Measurements from ENCODE around the gene SLC38A8. TPM values are rescaled to one million over a fixed set of nuclear protein-coding genes. Genes with fewer than 3 reads are reported as not detected.

SLC38A8 gene
- total and polyA plus RNA-seq, 4 donors: 0.28 to 1.4 (median 1.1) TPM

DNA sequence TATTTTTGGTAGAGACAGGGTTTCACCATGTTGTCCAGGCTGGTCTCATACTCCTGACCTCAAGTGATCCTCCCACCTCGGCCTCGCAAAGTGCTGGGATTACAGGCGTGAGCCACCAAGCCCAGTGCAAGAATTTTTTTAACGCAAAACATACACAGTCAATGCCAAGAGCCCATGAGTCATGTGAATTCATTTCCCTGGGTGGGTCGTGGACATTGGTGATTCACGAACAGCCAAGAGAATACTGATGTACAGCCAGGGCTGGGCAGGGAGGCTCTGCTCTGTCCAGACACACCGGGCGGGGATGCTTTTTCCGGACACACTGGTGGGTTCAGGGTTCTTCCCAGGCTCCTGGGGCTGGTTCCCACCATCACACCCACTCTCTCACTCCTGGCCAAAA is 17.7 kb downstream of the SLC38A8 start:
- Histone ChIP-seq H3K4me1 (ENCODE audit: control insufficient read depth, insufficient read depth, low read length) (peaks cover 11% of the 10 kb centered on the region), H3K4me3 (ENCODE audit: low read depth, low read length) (no peak overlapping the region), H3K36me3 (ENCODE audit: control insufficient read depth, insufficient read depth, low read length) (no peaks in the 10 kb centered on the region), H3K9me3 (ENCODE audit: control insufficient read depth, insufficient read depth, low read length) (peaks cover 4% of the 10 kb centered on the region), H3K27ac (ENCODE audit: low read depth, low read length) (no peak overlapping the region), H3K27me3 (ENCODE audit: control insufficient read depth, insufficient read depth, low read length) (no peaks in the 10 kb centered on the region)
- 75% methylated on average over 9 of the region's 9 CpGs for WGBS (ENCODE audit: insufficient coverage)
- DNase-seq (ENCODE audit: low read depth in 4 of 6, low spot score in 6 of 6): no peak

GRCh38 chr16:84022644-84023043 is 20.0 kb downstream of the SLC38A8 start:
- H3K4me1 ChIP-seq (ENCODE audit: control insufficient read depth, insufficient read depth, low read length): peaks cover 5% of the 10 kb centered on the region
- H3K27ac ChIP-seq (ENCODE audit: low read depth, low read length): no peak overlapping the region
- no peaks in the 10 kb centered on the region for H3K36me3 ChIP-seq (ENCODE audit: control insufficient read depth, insufficient read depth, low read length)
- no peak overlapping the region for H3K4me3 ChIP-seq (ENCODE audit: low read depth, low read length)
- H3K9me3 ChIP-seq (ENCODE audit: control insufficient read depth, insufficient read depth, low read length): peaks cover 7% of the 10 kb centered on the region
- no peaks in the 10 kb centered on the region for H3K27me3 ChIP-seq (ENCODE audit: control insufficient read depth, insufficient read depth, low read length)
- peak in 1 of 6 donors; percentile 63 for DNase-seq (ENCODE audit: low read depth in 4 of 6, low spot score in 6 of 6)
- WGBS (ENCODE audit: insufficient coverage): 28% methylated on average over 7 of the region's 11 CpGs

DNA sequence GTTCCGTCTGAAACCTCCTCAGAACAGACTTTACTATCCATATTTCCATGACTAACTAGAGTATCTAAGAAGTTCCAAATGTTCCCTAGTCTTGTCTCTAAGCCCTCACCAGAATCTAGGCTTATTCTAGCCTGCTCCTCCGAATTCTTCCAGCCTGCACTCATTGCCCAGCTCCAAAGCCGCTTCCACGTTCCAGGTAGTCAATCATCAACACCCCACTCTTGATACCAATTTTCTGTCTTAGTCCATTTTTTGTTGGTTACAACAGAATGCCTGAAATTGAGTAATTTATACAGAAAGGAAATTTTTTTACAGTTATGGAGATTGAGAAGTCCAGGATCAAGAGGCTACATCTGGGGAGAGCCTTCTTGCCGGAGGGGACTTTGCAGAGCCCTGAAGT is 21.1 kb downstream of the SLC38A8 start:
- no peak for DNase-seq (ENCODE audit: low read depth in 4 of 6, low spot score in 6 of 6)
- Histone ChIP-seq H3K27me3 (ENCODE audit: control insufficient read depth, insufficient read depth, low read length) (no peaks in the 10 kb centered on the region), H3K4me1 (ENCODE audit: control insufficient read depth, insufficient read depth, low read length) (no peaks in the 10 kb centered on the region), H3K4me3 (ENCODE audit: low read depth, low read length) (no peak overlapping the region), H3K36me3 (ENCODE audit: control insufficient read depth, insufficient read depth, low read length) (peaks cover 2% of the 10 kb centered on the region), H3K9me3 (ENCODE audit: control insufficient read depth, insufficient read depth, low read length) (peaks cover 7% of the 10 kb centered on the region), H3K27ac (ENCODE audit: low read depth, low read length) (no peak overlapping the region)
- WGBS (ENCODE audit: insufficient coverage): 94% methylated on average over 3 of the region's 5 CpGs

GRCh38 chr16:84020353-84020752 is 22.2 kb downstream of the SLC38A8 start:
- 95% methylated on average over 9 of the region's 9 CpGs for WGBS (ENCODE audit: insufficient coverage)
- no peak overlapping the region for H3K27ac ChIP-seq (ENCODE audit: low read depth, low read length)

DNA sequence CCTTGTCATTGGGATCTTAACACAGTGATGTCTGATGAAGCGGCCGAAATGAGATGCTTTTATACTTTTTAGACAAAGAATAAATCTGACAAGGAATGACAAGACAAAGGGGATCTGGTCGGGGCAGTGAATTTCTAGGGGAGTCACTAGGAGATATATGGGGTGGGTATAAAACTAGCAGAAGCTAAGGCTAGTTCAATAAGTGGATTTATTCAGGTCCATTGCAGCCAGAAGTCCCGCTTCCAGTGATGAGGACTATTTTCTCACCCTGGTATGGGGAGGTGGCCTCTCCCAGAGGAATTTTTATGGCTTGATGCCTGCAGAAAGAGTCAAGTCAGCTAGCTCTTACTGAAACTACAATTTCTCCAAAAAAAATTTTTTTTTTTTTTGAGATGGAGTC is 23.9 kb downstream of the SLC38A8 start:
- no peak for DNase-seq (ENCODE audit: low read depth in 4 of 6, low spot score in 6 of 6)
- 57% methylated on average over 1 of the region's 4 CpGs for WGBS (ENCODE audit: insufficient coverage)
- H3K4me1 ChIP-seq (ENCODE audit: control insufficient read depth, insufficient read depth, low read length): no peaks in the 10 kb centered on the region
- peaks cover 7% of the 10 kb centered on the region for H3K9me3 ChIP-seq (ENCODE audit: control insufficient read depth, insufficient read depth, low read length)
- no peak overlapping the region for H3K4me3 ChIP-seq (ENCODE audit: low read depth, low read length)
- H3K27me3 ChIP-seq (ENCODE audit: control insufficient read depth, insufficient read depth, low read length): no peaks in the 10 kb centered on the region
- H3K36me3 ChIP-seq (ENCODE audit: control insufficient read depth, insufficient read depth, low read length): peaks cover 3% of the 10 kb centered on the region
- H3K27ac ChIP-seq (ENCODE audit: low read depth, low read length): no peak overlapping the region

More at GRCh38 chr16:84020353-84020752, 22.2 kb downstream of the SLC38A8 start:
- H3K4me3 ChIP-seq (ENCODE audit: low read depth, low read length): no peak overlapping the region
- peaks cover 3% of the 10 kb centered on the region for H3K36me3 ChIP-seq (ENCODE audit: control insufficient read depth, insufficient read depth, low read length)
- H3K27me3 ChIP-seq (ENCODE audit: control insufficient read depth, insufficient read depth, low read length): no peaks in the 10 kb centered on the region
- no peaks in the 10 kb centered on the region for H3K4me1 ChIP-seq (ENCODE audit: control insufficient read depth, insufficient read depth, low read length)
- H3K9me3 ChIP-seq (ENCODE audit: control insufficient read depth, insufficient read depth, low read length): peaks cover 7% of the 10 kb centered on the region
- peak in 1 of 6 donors; percentile 47 for DNase-seq (ENCODE audit: low read depth in 4 of 6, low spot score in 6 of 6)

GRCh38 chr16:84016477-84016876 is 26.1 kb downstream of the SLC38A8 start:
- Histone ChIP-seq H3K9me3 (ENCODE audit: control insufficient read depth, insufficient read depth, low read length) (peaks cover 6% of the 10 kb centered on the region), H3K4me3 (ENCODE audit: low read depth, low read length) (no peak overlapping the region), H3K27ac (ENCODE audit: low read depth, low read length) (no peak overlapping the region), H3K36me3 (ENCODE audit: control insufficient read depth, insufficient read depth, low read length) (peaks cover 3% of the 10 kb centered on the region), H3K4me1 (ENCODE audit: control insufficient read depth, insufficient read depth, low read length) (peaks cover under 1% of the 10 kb centered on the region), H3K27me3 (ENCODE audit: control insufficient read depth, insufficient read depth, low read length) (no peaks in the 10 kb centered on the region)
- DNase-seq (ENCODE audit: low read depth in 4 of 6, low spot score in 6 of 6): no peak
- 93% methylated on average over 12 of the region's 12 CpGs for WGBS (ENCODE audit: insufficient coverage)

GRCh38 chr16:84015399-84015798 is 27.2 kb downstream of the SLC38A8 start:
- peaks cover 9% of the 10 kb centered on the region for H3K4me1 ChIP-seq (ENCODE audit: control insufficient read depth, insufficient read depth, low read length)
- peaks cover 4% of the 10 kb centered on the region for H3K9me3 ChIP-seq (ENCODE audit: control insufficient read depth, insufficient read depth, low read length)
- no peak for DNase-seq (ENCODE audit: low read depth in 4 of 6, low spot score in 6 of 6)
- no peak overlapping the region for H3K27ac ChIP-seq (ENCODE audit: low read depth, low read length)
- H3K27me3 ChIP-seq (ENCODE audit: control insufficient read depth, insufficient read depth, low read length): no peaks in the 10 kb centered on the region
- peaks cover 3% of the 10 kb centered on the region for H3K36me3 ChIP-seq (ENCODE audit: control insufficient read depth, insufficient read depth, low read length)
- WGBS (ENCODE audit: insufficient coverage): 81% methylated on average over 5 of the region's 12 CpGs
- no peak overlapping the region for H3K4me3 ChIP-seq (ENCODE audit: low read depth, low read length)

DNA sequence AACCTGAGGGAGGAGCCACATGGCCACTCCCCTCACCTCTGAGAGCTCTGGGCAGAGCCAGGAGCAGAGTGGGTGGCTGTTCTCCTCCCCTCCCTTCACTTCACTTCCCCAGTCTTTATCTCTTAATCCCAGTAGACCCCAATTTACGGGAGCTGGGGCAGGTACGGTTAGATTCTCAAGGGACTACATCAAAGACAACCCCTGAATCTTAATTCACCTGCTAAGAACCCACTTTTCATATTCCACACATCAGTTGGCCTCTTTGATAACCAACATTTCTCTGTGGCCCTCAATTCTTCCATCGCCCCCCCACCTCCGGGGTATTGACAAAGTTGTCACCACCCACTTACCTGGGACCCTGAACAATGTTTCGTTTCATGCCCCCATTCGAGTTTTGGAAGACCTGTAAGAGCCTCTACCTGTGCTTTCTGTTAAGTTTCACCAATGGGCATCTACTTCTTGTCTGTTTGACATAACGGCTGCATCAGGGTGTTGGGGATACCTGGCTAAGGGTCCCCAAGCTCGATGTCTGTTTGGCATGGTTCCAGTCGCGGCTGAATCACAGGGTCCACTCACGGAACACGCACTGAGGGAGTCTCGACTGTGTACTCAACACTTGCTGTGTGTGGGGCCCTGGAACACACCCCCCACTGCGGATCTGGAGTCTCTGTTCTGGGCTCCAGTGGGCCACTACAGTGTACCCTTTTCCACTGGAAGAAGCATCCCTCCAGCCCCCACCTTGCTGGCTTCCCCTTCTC is 27.8 kb downstream of the SLC38A8 start:
- H3K27me3 ChIP-seq (ENCODE audit: control insufficient read depth, insufficient read depth, low read length): no peaks in the 10 kb centered on the region
- peaks cover 4% of the 10 kb centered on the region for H3K9me3 ChIP-seq (ENCODE audit: control insufficient read depth, insufficient read depth, low read length)
- DNase-seq (ENCODE audit: low read depth in 4 of 6, low spot score in 6 of 6): no peak
- no peak overlapping the region for H3K4me3 ChIP-seq (ENCODE audit: low read depth, low read length)
- H3K27ac ChIP-seq (ENCODE audit: low read depth, low read length): no peak overlapping the region
- 82% methylated on average over 13 of the region's 14 CpGs for WGBS (ENCODE audit: insufficient coverage)
- H3K36me3 ChIP-seq (ENCODE audit: control insufficient read depth, insufficient read depth, low read length): peaks cover 3% of the 10 kb centered on the region
- peaks cover 9% of the 10 kb centered on the region for H3K4me1 ChIP-seq (ENCODE audit: control insufficient read depth, insufficient read depth, low read length)

DNA sequence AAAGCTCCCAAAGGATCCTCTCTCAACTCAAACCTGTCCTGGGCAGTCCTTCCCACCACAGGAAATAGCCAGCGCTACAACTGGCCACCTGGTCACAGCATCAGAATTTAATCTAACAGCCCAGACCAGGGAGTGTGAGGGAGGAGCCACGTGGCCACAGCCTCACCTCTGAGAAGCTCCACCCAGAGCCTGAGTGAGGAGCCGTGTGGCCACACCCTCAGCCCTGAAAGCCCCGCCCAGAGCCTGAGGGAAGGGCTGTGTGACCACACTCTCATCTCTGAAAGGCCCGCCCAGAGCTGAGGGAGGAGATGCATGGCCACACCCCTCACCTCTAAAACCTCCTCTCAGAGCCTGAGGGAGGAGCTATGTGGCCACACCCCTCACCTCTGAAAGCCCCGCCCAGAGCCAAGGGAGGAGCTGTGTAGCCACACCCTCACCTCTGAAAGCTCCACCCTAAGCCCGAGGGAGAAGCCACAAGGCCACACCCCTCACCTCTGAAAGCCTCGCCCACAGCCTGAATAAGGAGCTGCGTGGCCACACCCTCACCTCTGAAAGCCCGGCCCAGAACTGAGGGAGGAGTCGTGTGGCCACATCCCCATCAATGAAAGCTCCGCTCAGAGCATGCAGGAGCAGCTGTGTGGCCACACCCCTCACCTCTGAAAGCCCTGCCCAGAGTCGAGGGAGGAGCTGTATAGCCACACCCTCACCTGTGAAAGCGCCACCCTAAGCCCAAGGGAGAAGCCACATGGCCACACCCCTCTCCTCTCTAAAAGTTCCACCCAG is 28.6 kb downstream of the SLC38A8 start:
- Histone ChIP-seq H3K36me3 (ENCODE audit: control insufficient read depth, insufficient read depth, low read length) (peaks cover 3% of the 10 kb centered on the region), H3K9me3 (ENCODE audit: control insufficient read depth, insufficient read depth, low read length) (peaks cover 4% of the 10 kb centered on the region), H3K27ac (ENCODE audit: low read depth, low read length) (no peak overlapping the region), H3K27me3 (ENCODE audit: control insufficient read depth, insufficient read depth, low read length) (no peaks in the 10 kb centered on the region), H3K4me1 (ENCODE audit: control insufficient read depth, insufficient read depth, low read length) (peaks cover 9% of the 10 kb centered on the region), H3K4me3 (ENCODE audit: low read depth, low read length) (no peak overlapping the region)
- WGBS (ENCODE audit: insufficient coverage): 19% methylated on average over 12 of the region's 14 CpGs
- DNase-seq (ENCODE audit: low read depth in 4 of 6, low spot score in 6 of 6): peak in 1 of 6 donors; percentile 65
